CD4-positive, alpha-beta T cell (primary cell): ENCODE results near the gene CTSK. TPM values are rescaled to one million over a fixed set of nuclear protein-coding genes. Genes with fewer than 3 reads are reported as not detected.

ENCODE experiments used
- ATAC-seq: fragments of 200-7000 bp; cut with Tn5 transposase; one replicate; pipeline ENCODE4 v1.10.0; 2022; ENCODE audit warnings: mild to moderate bottlenecking; ENCODE audit not compliant: poor library complexity
- CTCF ChIA-PET: fragments of 350-600 bp; sonication (Branson Sonifier 250); formaldehyde crosslinking; loops from one replicate; lab custom pipeline; 2021; ENCODE audit warnings: antibody characterized with exemption, inconsistent platforms; lab: Charles Lee
- POLR2A ChIA-PET: fragments of 350-600 bp; sonication (Branson Sonifier 250); formaldehyde crosslinking; loops from one replicate; lab custom pipeline; 2021; ENCODE audit warnings: antibody characterized with exemption, inconsistent platforms; lab: Charles Lee
- DNase-seq, 14 experiments: peaks; one replicate each; pipeline ENCODE4 v3.0.0-alpha.2; 2013 to 2020; ENCODE audit warnings: mixed read lengths in 2 of 14
- H3K27ac ChIP-seq, 2 donors: one replicate each; pipeline versions ENCODE4 v1.5.1 to v1.7.0; 2013; ENCODE audit warnings: low read length in 2 of 2, low read depth in 1 of 2, mild to moderate bottlenecking in 1 of 2
- H3K27me3 ChIP-seq, 2 experiments: 1 replicate in 1 of 2; 2 replicates in 1 of 2; pipeline versions ENCODE4 v1.6.1 to v1.7.0; 2013; ENCODE audit warnings: low read length in 2 of 2, control low read depth in 1 of 2, mild to moderate bottlenecking in 1 of 2, moderate library complexity in 1 of 2; ENCODE audit not compliant: insufficient read depth in 2 of 2, control insufficient read depth in 1 of 2
- H3K36me3 ChIP-seq: one replicate; pipeline ENCODE4 v1.6.1; 2013; ENCODE audit warnings: low read length, control low read depth; ENCODE audit not compliant: insufficient read depth
- H3K4me1 ChIP-seq: one replicate; pipeline ENCODE4 v1.6.1; 2013; ENCODE audit warnings: low read length, control low read depth; ENCODE audit not compliant: insufficient read depth
- H3K4me3 ChIP-seq: one replicate; pipeline ENCODE4 v1.5.1; 2013; ENCODE audit warnings: mild to moderate bottlenecking, low read length, moderate library complexity
- H3K9me3 ChIP-seq, 2 experiments: 1 replicate in 1 of 2; 2 replicates in 1 of 2; pipeline versions ENCODE4 v1.6.1 to v1.7.0; 2013; ENCODE audit warnings: low read length in 2 of 2, mild to moderate bottlenecking in 2 of 2, control low read depth in 1 of 2, moderate library complexity in 1 of 2; ENCODE audit not compliant: control insufficient read depth in 1 of 2, insufficient read depth in 1 of 2
- H3K27ac Mint-ChIP-seq: one replicate; pipeline ENCODE4 v1.8.0; 2020; ENCODE audit warnings: mixed read lengths
- H3K27me3 Mint-ChIP-seq: one replicate; pipeline ENCODE4 v1.8.0; 2021; ENCODE audit warnings: mixed read lengths
- H3K36me3 Mint-ChIP-seq: one replicate; pipeline ENCODE4 v1.8.0; 2021; ENCODE audit warnings: low read depth, mixed read lengths
- H3K4me1 Mint-ChIP-seq: one replicate; pipeline ENCODE4 v1.8.0; 2021; ENCODE audit warnings: low read depth, mixed read lengths
- H3K4me3 Mint-ChIP-seq: one replicate; pipeline ENCODE4 v1.8.0; 2020; ENCODE audit warnings: mild to moderate bottlenecking, mixed read lengths
- H3K9me3 Mint-ChIP-seq: one replicate; pipeline ENCODE4 v1.8.0; 2020; ENCODE audit warnings: mixed read lengths
- CTCF ChIP-seq: fragments of 200-600 bp; IDR thresholded peaks from one replicate; pipeline ENCODE4 v1.8.0; 2022; ENCODE audit warnings: antibody characterized with exemption, mild to moderate bottlenecking
- intact Hi-C, 2 experiments: fragments of 100-400 bp; cut with DNase I in 1 of 2; cut with micrococcal nuclease in 1 of 2; formaldehyde crosslinking; loops; one replicate each; pipeline versions ENCODE4 v1.15.1 to v1.9.0; 2023 to 2025; cut with DNase I, micrococcal nuclease
- total RNA-seq, 174 experiments: library from RNA in 2 of 174; stranded (reverse) in 2 of 174; gene quantifications; one replicate each; pipeline ENCODE4 v1.2.3 and lab custom pipeline; 2021 to 2026

The CTSK gene
- total RNA-seq, 2 experiments from 2014 or later: 11.2 to 11.8 TPM

- POLR2A ChIA-PET: no interaction called here
Observed at GRCh38 chr1:150832597-150832996, 24.5 kb upstream of the CTSK start.

GRCh38 chr1:150829751-150830150, 21.7 kb upstream of the CTSK start:
- Histone ChIP-seq H3K27ac (no peak overlapping the region), H3K27me3 (no peaks in the 10 kb centered on the region), H3K36me3 (peaks cover 80% of the 10 kb centered on the region), H3K4me1 (no peaks in the 10 kb centered on the region), H3K4me3 (no peak overlapping the region), H3K9me3 (no peaks in the 10 kb centered on the region)
- POLR2A ChIA-PET: no interaction called here
- Mint-ChIP-seq H3K36me3 (peaks cover 89% of the 10 kb centered on the region), H3K4me3 (no peak overlapping the region), H3K27ac (no peak overlapping the region), H3K4me1 (no peaks in the 10 kb centered on the region), H3K9me3 (no peaks in the 10 kb centered on the region), H3K27me3 (no peaks in the 10 kb centered on the region)
- DNase-seq: no peak
- TF ChIP-seq CTCF: no peak
- no peak for ATAC-seq
- CTCF ChIA-PET: no interaction called here
- intact Hi-C loops: no loop called here

More at GRCh38 chr1:150832597-150832996, 24.5 kb upstream of the CTSK start:
- Mint-ChIP-seq H3K4me1 (no peaks in the 10 kb centered on the region), H3K27me3 (no peaks in the 10 kb centered on the region), H3K27ac (no peak overlapping the region), H3K9me3 (no peaks in the 10 kb centered on the region), H3K4me3 (no peak overlapping the region), H3K36me3 (peaks cover 95% of the 10 kb centered on the region)
- no peak for TF ChIP-seq CTCF
- Histone ChIP-seq H3K36me3 (peaks cover 82% of the 10 kb centered on the region), H3K9me3 (no peaks in the 10 kb centered on the region), H3K27me3 (no peaks in the 10 kb centered on the region), H3K4me3 (no peak overlapping the region), H3K27ac (no peak overlapping the region), H3K4me1 (no peaks in the 10 kb centered on the region)
- CTCF ChIA-PET: no interaction called here
- intact Hi-C loops: no loop called here
- no peak for DNase-seq
- ATAC-seq: no peak

GRCh38 chr1:150826299-150826698, 18.2 kb upstream of the CTSK start:
- intact Hi-C loops: no loop called here
- peaks cover 72% of the 10 kb centered on the region for H3K36me3 ChIP-seq
- POLR2A ChIA-PET: no interaction called here

More at GRCh38 chr1:150826299-150826698, 18.2 kb upstream of the CTSK start:
- CTCF ChIA-PET: interaction anchor here (1.2 to 2.1 kb wide), 2 partner anchors 22 to 96 kb away, joined by 3 to 5 read pairs; no protein-coding TSS in a partner anchor
- Histone ChIP-seq H3K4me1 (no peaks in the 10 kb centered on the region), H3K9me3 (no peaks in the 10 kb centered on the region), H3K4me3 (no peak overlapping the region), H3K27me3 (no peaks in the 10 kb centered on the region), H3K27ac (no peak overlapping the region)
- no peaks in the 10 kb centered on the region for H3K9me3 Mint-ChIP-seq
- no peaks in the 10 kb centered on the region for H3K27me3 Mint-ChIP-seq
- H3K4me1 Mint-ChIP-seq: no peaks in the 10 kb centered on the region
- H3K27ac Mint-ChIP-seq: no peak overlapping the region
- no peak for DNase-seq
- TF ChIP-seq CTCF: no peak
- peaks cover 80% of the 10 kb centered on the region for H3K36me3 Mint-ChIP-seq
- no peak for ATAC-seq
- no peak overlapping the region for H3K4me3 Mint-ChIP-seq
